ENCODE measurements around the gene UBL4A.

Gene UBL4A

DNA sequence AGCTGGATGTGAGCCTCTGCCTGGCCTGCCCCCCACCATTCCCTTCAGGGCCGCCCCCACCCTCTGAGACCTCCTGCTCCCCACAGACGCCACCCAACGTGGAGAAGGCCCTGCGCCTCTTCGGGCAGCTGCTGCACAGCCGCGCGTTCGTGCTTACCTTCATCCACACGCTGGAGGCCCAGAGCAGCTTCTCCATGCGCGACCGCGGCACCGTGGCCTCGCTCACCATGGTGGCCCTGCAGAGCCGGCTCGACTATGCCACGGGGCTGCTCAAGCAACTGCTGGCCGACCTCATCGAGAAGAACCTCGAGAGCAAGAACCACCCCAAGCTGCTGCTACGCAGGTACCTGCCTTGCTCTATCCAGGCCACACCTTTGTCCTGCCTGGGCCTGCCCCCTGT lies 18.2 kb downstream of the UBL4A start:
- no peak overlapping the region for H3K4me3 ChIP-seq (replicated peaks in 1 of 2; ENCODE audit: low read depth in 2 of 2, low read length in 2 of 2)
- no peak for DNase-seq (ENCODE audit: low read depth in 2 of 2)
- TF ChIP-seq CTCF (IDR thresholded peaks at IDR 0.05; ENCODE audit: low read depth, low read length), result no peak

DNA sequence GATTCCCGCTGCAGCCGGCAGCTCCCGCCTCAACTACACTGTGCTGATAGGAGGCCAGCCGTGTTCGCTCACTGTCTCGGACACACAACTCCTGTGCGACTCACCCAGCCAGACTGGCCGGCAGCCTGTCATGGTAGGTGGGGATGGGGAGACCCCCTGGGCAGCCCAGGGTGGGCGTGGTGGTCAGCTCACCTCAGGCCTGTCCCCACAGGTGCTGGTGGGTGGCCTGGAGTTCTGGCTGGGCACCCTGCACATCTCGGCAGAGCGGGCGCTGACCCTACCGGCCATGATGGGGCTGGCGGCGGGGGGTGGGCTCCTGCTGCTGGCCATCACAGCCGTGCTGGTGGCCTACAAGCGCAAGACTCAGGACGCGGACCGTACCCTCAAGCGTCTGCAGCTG lies 18.9 kb downstream of the UBL4A start:
- DNase-seq (ENCODE audit: low read depth in 2 of 2), result no peak
- H3K4me3 ChIP-seq (replicated peaks in 1 of 2; ENCODE audit: low read depth in 2 of 2, low read length in 2 of 2), result no peak overlapping the region
- no peak for TF ChIP-seq CTCF (IDR thresholded peaks at IDR 0.05; ENCODE audit: low read depth, low read length)

DNA sequence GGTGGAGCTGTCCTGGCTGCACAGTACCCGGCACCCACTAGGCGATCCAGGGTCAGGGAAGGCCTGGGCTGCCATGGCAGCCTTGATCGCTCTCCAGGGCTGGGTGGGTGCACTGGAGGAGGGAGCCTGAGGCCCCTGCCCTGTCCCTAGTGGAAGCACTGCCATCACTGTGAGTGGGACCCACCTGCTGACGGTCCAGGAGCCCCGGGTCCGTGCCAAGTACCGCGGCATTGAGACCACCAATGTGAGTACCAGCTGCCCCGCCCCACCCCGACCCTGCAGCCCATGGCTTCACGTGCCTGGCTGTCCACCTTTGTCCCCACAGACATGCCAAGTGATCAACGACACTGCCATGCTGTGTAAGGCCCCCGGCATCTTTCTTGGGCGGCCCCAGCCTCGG lies 19.5 kb downstream of the UBL4A start:
- TF ChIP-seq CTCF (IDR thresholded peaks at IDR 0.05; ENCODE audit: low read depth, low read length), result no peak

GRCh38 chrX:154466036-154466435 lies 20.4 kb downstream of the UBL4A start:
- DNase-seq (ENCODE audit: low read depth in 2 of 2), result no peak
- H3K4me3 ChIP-seq (replicated peaks in 1 of 2; ENCODE audit: low read depth in 2 of 2, low read length in 2 of 2), result no peak overlapping the region
- TF ChIP-seq CTCF (IDR thresholded peaks at IDR 0.05; ENCODE audit: low read depth, low read length), result no peak

More for the DNA sequence above, 19.5 kb downstream of the UBL4A start:
- DNase-seq (ENCODE audit: low read depth in 2 of 2), result no peak
- no peak overlapping the region for H3K4me3 ChIP-seq (replicated peaks in 1 of 2; ENCODE audit: low read depth in 2 of 2, low read length in 2 of 2)

DNA sequence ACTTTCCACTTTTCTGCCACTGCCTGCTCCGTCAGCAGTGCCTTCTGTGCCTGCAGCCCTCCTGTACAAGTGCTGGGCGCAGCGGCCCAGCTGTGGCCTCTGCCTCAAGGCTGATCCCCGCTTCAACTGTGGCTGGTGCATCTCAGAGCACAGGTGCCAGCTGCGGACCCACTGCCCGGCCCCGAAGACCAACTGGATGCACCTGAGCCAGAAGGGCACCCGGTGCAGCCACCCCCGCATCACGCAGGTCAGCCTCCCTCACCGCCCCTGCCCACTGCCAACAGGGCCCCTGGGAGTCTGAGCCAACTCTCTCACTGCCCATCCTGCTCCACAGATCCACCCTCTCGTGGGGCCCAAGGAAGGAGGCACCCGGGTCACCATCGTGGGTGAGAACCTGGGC lies 20.8 kb downstream of the UBL4A start:
- no peak for DNase-seq (ENCODE audit: low read depth in 2 of 2)
- no peak for TF ChIP-seq CTCF (IDR thresholded peaks at IDR 0.05; ENCODE audit: low read depth, low read length)
- no peak overlapping the region for H3K4me3 ChIP-seq (replicated peaks in 1 of 2; ENCODE audit: low read depth in 2 of 2, low read length in 2 of 2)

DNA sequence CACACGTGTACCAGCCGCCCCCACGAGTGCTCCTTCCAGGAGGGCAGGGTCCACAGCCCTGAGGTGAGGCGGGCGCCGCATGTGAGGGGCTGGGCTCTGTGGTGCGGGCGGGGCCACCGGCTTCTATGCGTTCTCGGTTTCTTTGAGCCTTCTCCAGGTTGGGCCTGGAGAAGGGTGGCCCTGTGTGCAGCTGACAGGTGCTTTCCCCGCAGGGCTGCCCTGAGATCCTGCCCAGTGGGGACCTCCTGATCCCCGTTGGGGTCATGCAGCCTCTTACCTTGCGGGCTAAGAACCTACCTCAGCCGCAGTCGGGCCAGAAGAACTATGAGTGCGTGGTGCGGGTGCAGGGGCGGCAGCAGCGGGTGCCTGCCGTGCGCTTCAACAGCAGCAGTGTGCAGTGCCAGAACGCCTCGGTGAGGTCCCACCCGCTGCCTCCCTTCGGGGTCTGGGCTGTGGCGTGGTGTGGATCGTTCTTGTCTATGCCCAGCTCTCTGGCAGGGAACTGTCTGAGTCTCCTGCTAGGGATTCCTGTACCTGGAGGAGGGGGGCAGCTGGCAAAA lies 21.5 kb downstream of the UBL4A start:
- H3K4me3 ChIP-seq (replicated peaks in 1 of 2; ENCODE audit: low read depth in 2 of 2, low read length in 2 of 2), result no peak overlapping the region
- no peak for TF ChIP-seq CTCF (IDR thresholded peaks at IDR 0.05; ENCODE audit: low read depth, low read length)
- DNase-seq (ENCODE audit: low read depth in 2 of 2), result no peak

GRCh38 chrX:154463611-154464220 lies 22.7 kb downstream of the UBL4A start:
- DNase-seq (ENCODE audit: low read depth in 2 of 2), result no peak
- no peak for TF ChIP-seq CTCF (IDR thresholded peaks at IDR 0.05; ENCODE audit: low read depth, low read length)
- no peak overlapping the region for H3K4me3 ChIP-seq (replicated peaks in 1 of 2; ENCODE audit: low read depth in 2 of 2, low read length in 2 of 2)
